CD4-positive, alpha-beta T cell (primary cell): ENCODE results near the gene GNG2. TPM values are rescaled to one million over a fixed set of nuclear protein-coding genes. Genes with fewer than 3 reads are reported as not detected.

Experiments
- ATAC-seq: fragments of 200-7000 bp; cut with Tn5 transposase; one replicate; pipeline ENCODE4 v1.10.0; 2022; ENCODE audit warnings: mild to moderate bottlenecking; ENCODE audit not compliant: poor library complexity
- CTCF ChIA-PET: fragments of 350-600 bp; sonication (Branson Sonifier 250); formaldehyde crosslinking; loops from one replicate; lab custom pipeline; 2021; ENCODE audit warnings: antibody characterized with exemption, inconsistent platforms; lab: Charles Lee
- POLR2A ChIA-PET: fragments of 350-600 bp; sonication (Branson Sonifier 250); formaldehyde crosslinking; loops from one replicate; lab custom pipeline; 2021; ENCODE audit warnings: antibody characterized with exemption, inconsistent platforms; lab: Charles Lee
- DNase-seq, 14 experiments: peaks; one replicate each; pipeline ENCODE4 v3.0.0-alpha.2; 2013 to 2020; ENCODE audit warnings: mixed read lengths in 2 of 14
- H3K27ac ChIP-seq, 2 donors: one replicate each; pipeline versions ENCODE4 v1.5.1 to v1.7.0; 2013; ENCODE audit warnings: low read length in 2 of 2, low read depth in 1 of 2, mild to moderate bottlenecking in 1 of 2
- H3K27me3 ChIP-seq, 2 experiments: 1 replicate in 1 of 2; 2 replicates in 1 of 2; pipeline versions ENCODE4 v1.6.1 to v1.7.0; 2013; ENCODE audit warnings: low read length in 2 of 2, control low read depth in 1 of 2, mild to moderate bottlenecking in 1 of 2, moderate library complexity in 1 of 2; ENCODE audit not compliant: insufficient read depth in 2 of 2, control insufficient read depth in 1 of 2
- H3K36me3 ChIP-seq: one replicate; pipeline ENCODE4 v1.6.1; 2013; ENCODE audit warnings: low read length, control low read depth; ENCODE audit not compliant: insufficient read depth
- H3K4me1 ChIP-seq: one replicate; pipeline ENCODE4 v1.6.1; 2013; ENCODE audit warnings: low read length, control low read depth; ENCODE audit not compliant: insufficient read depth
- H3K4me3 ChIP-seq: one replicate; pipeline ENCODE4 v1.5.1; 2013; ENCODE audit warnings: mild to moderate bottlenecking, low read length, moderate library complexity
- H3K9me3 ChIP-seq, 2 experiments: 1 replicate in 1 of 2; 2 replicates in 1 of 2; pipeline versions ENCODE4 v1.6.1 to v1.7.0; 2013; ENCODE audit warnings: low read length in 2 of 2, mild to moderate bottlenecking in 2 of 2, control low read depth in 1 of 2, moderate library complexity in 1 of 2; ENCODE audit not compliant: control insufficient read depth in 1 of 2, insufficient read depth in 1 of 2
- H3K27ac Mint-ChIP-seq: one replicate; pipeline ENCODE4 v1.8.0; 2020; ENCODE audit warnings: mixed read lengths
- H3K27me3 Mint-ChIP-seq: one replicate; pipeline ENCODE4 v1.8.0; 2021; ENCODE audit warnings: mixed read lengths
- H3K36me3 Mint-ChIP-seq: one replicate; pipeline ENCODE4 v1.8.0; 2021; ENCODE audit warnings: low read depth, mixed read lengths
- H3K4me1 Mint-ChIP-seq: one replicate; pipeline ENCODE4 v1.8.0; 2021; ENCODE audit warnings: low read depth, mixed read lengths
- H3K4me3 Mint-ChIP-seq: one replicate; pipeline ENCODE4 v1.8.0; 2020; ENCODE audit warnings: mild to moderate bottlenecking, mixed read lengths
- H3K9me3 Mint-ChIP-seq: one replicate; pipeline ENCODE4 v1.8.0; 2020; ENCODE audit warnings: mixed read lengths
- intact Hi-C, 2 experiments: fragments of 100-400 bp; cut with DNase I in 1 of 2; cut with micrococcal nuclease in 1 of 2; formaldehyde crosslinking; loops; one replicate each; pipeline versions ENCODE4 v1.15.1 to v1.9.0; 2023 to 2025; cut with DNase I, micrococcal nuclease
- total RNA-seq, 174 experiments: library from RNA in 2 of 174; stranded (reverse) in 2 of 174; gene quantifications; one replicate each; pipeline ENCODE4 v1.2.3 and lab custom pipeline; 2021 to 2026
- TF ChIP-seq, protein P1 (sequence below): fragments of 200-600 bp; IDR thresholded peaks from one replicate; pipeline ENCODE4 v1.8.0; 2022; ENCODE audit warnings: antibody characterized with exemption, mild to moderate bottlenecking

The GNG2 gene
- total RNA-seq, 2 experiments from 2014 or later: 138 to 139 TPM

DNA sequence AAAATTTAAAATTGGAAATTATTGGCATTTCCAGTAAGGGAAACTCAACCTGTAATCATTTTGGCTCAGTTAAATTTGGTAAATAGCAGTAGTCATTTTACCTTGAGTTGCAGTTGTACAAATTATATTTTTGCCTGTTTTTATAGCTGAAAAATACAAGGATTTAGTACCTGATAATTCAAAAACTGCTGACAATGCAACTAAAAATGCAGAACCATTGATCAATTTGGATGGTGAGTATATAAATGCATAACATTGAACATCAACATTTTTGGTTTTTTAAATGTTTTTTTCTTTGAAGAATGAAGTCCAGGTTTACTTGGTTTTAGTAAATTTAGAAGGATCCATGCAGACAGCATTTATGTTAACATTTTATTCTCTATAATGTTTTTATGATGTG is 137.9 kb downstream of the GNG2 start:
- Histone ChIP-seq H3K27me3 (no peaks in the 10 kb centered on the region), H3K9me3 (no peaks in the 10 kb centered on the region), H3K4me1 (no peaks in the 10 kb centered on the region), H3K36me3 (peaks cover 72% of the 10 kb centered on the region), H3K27ac (no peak overlapping the region), H3K4me3 (no peak overlapping the region)
- H3K9me3 Mint-ChIP-seq: no peaks in the 10 kb centered on the region
- ChIA-PET POLR2A (no interaction called here), CTCF (interaction anchor here (1.4 kb wide), 1 partner anchor 18 kb away, joined by 4 read pairs; no protein-coding TSS in a partner anchor)
- TF ChIP-seq, protein P1, sequence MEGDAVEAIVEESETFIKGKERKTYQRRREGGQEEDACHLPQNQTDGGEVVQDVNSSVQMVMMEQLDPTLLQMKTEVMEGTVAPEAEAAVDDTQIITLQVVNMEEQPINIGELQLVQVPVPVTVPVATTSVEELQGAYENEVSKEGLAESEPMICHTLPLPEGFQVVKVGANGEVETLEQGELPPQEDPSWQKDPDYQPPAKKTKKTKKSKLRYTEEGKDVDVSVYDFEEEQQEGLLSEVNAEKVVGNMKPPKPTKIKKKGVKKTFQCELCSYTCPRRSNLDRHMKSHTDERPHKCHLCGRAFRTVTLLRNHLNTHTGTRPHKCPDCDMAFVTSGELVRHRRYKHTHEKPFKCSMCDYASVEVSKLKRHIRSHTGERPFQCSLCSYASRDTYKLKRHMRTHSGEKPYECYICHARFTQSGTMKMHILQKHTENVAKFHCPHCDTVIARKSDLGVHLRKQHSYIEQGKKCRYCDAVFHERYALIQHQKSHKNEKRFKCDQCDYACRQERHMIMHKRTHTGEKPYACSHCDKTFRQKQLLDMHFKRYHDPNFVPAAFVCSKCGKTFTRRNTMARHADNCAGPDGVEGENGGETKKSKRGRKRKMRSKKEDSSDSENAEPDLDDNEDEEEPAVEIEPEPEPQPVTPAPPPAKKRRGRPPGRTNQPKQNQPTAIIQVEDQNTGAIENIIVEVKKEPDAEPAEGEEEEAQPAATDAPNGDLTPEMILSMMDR: no peak
- peaks cover 41% of the 10 kb centered on the region for H3K4me1 Mint-ChIP-seq
- ATAC-seq (no peak), DNase-seq (no peak)
- H3K27me3 Mint-ChIP-seq: no peaks in the 10 kb centered on the region
- intact Hi-C loops: loop anchor here (5.0 to 10.0 kb wide), 4 partner anchors 276 to 1306 kb away; no protein-coding TSS in a partner anchor
- no peak overlapping the region for H3K27ac Mint-ChIP-seq
- H3K36me3 Mint-ChIP-seq: peaks cover 95% of the 10 kb centered on the region
- H3K4me3 Mint-ChIP-seq: no peak overlapping the region

DNA sequence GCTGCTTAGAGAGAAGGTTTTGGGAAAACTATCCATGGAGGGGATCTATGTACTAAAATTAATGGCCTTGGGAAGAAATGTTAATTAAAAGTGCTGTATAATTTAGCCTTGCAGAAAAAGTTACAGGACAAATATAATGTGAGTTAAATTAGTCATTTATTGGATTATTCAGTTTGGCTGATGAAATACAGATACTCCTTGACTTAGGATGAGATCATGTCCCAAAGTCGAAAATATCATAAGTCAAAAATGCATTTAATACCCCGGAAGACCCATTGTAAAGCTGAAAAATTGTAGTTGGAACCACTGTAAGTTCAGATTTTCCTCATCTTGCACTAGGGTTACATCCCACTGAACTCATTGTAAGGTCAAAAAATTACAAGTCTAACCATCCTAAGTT is 138.7 kb downstream of the GNG2 start:
- TF ChIP-seq, protein P1: no peak
- H3K36me3 Mint-ChIP-seq: peaks cover 95% of the 10 kb centered on the region
- POLR2A ChIA-PET: no interaction called here

DNA sequence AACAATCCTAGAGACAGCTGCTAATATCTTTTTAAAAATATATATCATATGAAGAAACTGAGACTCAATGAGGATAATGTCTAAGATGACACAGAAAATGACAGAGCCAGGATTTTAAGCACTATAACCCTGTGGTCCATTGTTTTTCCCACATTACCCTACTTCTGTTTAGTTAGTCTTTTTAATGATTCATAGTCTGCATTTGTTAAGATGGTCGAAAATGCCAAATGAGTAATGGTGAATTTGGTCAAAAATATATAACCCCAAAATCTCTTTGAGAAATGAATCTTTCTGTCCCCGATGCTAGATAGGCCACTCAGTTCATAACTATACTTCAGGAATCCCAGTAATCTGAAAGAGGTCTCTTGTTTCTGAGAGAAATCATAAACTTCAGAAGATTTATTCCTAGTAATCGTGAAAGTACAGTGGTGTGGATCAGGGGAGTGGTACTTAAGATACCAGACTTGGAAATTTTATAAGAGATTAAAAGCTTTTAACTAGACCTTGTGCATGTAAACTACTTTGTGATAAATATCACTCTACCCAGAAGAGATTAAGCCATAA is 139.7 kb downstream of the GNG2 start:
- H3K27ac Mint-ChIP-seq: no peak overlapping the region
- TF ChIP-seq, protein P1: no peak
- CTCF ChIA-PET: no interaction called here

More for the DNA sequence above, 138.7 kb downstream of the GNG2 start:
- no peak overlapping the region for H3K27ac Mint-ChIP-seq
- H3K4me3 Mint-ChIP-seq: no peak overlapping the region
- Histone ChIP-seq H3K9me3 (no peaks in the 10 kb centered on the region), H3K4me3 (no peak overlapping the region), H3K27ac (no peak overlapping the region), H3K27me3 (no peaks in the 10 kb centered on the region), H3K36me3 (peaks cover 73% of the 10 kb centered on the region), H3K4me1 (no peaks in the 10 kb centered on the region)
- H3K4me1 Mint-ChIP-seq: peaks cover 34% of the 10 kb centered on the region
- no peak for DNase-seq
- intact Hi-C loops: loop anchor here (5.0 to 10.0 kb wide), 4 partner anchors 276 to 1306 kb away; no protein-coding TSS in a partner anchor
- no peaks in the 10 kb centered on the region for H3K27me3 Mint-ChIP-seq
- H3K9me3 Mint-ChIP-seq: no peaks in the 10 kb centered on the region
- CTCF ChIA-PET: no interaction called here
- ATAC-seq: no peak

More for the DNA sequence above, 139.7 kb downstream of the GNG2 start:
- peaks cover 95% of the 10 kb centered on the region for H3K36me3 Mint-ChIP-seq
- intact Hi-C loops: no loop called here
- Histone ChIP-seq H3K4me3 (no peak overlapping the region), H3K9me3 (no peaks in the 10 kb centered on the region), H3K36me3 (peaks cover 73% of the 10 kb centered on the region), H3K4me1 (no peaks in the 10 kb centered on the region), H3K27me3 (no peaks in the 10 kb centered on the region), H3K27ac (no peak overlapping the region)
- POLR2A ChIA-PET: no interaction called here
- H3K4me1 Mint-ChIP-seq: peaks cover 24% of the 10 kb centered on the region
- DNase-seq (no peak), ATAC-seq (no peak)
- no peaks in the 10 kb centered on the region for H3K9me3 Mint-ChIP-seq
- H3K4me3 Mint-ChIP-seq: no peak overlapping the region
- H3K27me3 Mint-ChIP-seq: no peaks in the 10 kb centered on the region
